SH-SY5Y (cell line): ENCODE results near the gene COL13A1.

Experiments used
- GATA2 ChIP-seq: IDR thresholded peaks from 2 replicates; pipeline ENCODE4 v1.6.1; 2011; ENCODE audit warnings: mild to moderate bottlenecking, low read depth, low read length
- GATA3 ChIP-seq: IDR thresholded peaks from 2 replicates; pipeline ENCODE4 v1.6.1; 2011; ENCODE audit warnings: low read depth, mild to moderate bottlenecking, low read length, moderate library complexity

GRCh38 chr10:69959911-69960310, 158.2 kb downstream of the COL13A1 start:
- TF ChIP-seq GATA2 (no peak), GATA3 (no peak)
